Activated CD4-positive, alpha-beta T cell treated with anti-CD3 and anti-CD28 coated beads, Interleukin-2, amount 50 U/mL, for 4 hours (primary cell): ENCODE data around the gene ZDHHC13.
"Not testable (repeated sequence)": the region's sequence is repeated elsewhere in the genome, so short reads cannot be mapped to it uniquely, and the experiment has no call there.

Source experiments
- DNase-seq, 2 experiments: peaks; one replicate each; pipeline ENCODE4 v3.0.0-alpha.2; 2020

ZDHHC13 gene

GRCh38 chr11:19101796-19102520, 15.0 kb upstream of the ZDHHC13 start:
- DNase-seq = no peak

DNA sequence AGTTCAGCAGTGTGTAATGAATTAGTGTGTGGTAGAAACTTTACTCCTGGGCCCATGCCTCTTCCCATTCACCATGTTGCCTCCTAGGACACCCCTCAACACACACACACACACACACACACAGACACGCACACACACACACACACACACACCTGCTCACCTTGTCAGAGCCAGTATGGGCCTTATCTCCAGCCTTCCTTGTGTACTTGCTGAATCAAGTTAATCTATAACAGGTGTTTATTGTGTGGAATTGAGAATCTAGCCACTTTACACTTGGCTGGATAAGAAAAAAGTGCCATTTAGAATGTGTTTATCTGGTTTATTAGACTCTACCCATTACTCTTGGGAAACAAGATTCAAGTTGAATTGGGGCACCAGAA, 14.5 kb upstream of the ZDHHC13 start:
- DNase-seq = no peak

- no peak for DNase-seq
Measured at GRCh38 chr11:19105011-19105410, 12.0 kb upstream of the ZDHHC13 start.

DNA sequence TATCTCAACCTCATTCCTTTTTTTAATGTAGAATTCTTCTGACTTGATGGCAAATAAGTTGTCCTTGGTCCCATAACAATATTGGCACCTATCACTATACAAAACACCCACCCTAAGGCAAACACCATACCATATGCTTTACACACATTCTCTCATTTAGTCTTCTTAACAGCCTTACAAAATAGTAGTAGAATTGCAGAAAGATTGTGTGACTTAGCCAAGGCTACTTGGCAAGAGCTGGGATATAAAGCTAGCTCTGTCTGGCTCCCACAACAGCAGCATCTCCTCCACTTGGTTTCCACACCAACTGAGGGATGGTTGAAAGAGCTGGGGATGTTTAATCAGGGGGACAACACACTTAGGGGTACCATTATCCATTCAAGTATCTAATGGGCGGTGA, 9.8 kb upstream of the ZDHHC13 start:
- DNase-seq = no peak

GRCh38 chr11:19110295-19110694, 6.7 kb upstream of the ZDHHC13 start:
- no peak for DNase-seq

DNA sequence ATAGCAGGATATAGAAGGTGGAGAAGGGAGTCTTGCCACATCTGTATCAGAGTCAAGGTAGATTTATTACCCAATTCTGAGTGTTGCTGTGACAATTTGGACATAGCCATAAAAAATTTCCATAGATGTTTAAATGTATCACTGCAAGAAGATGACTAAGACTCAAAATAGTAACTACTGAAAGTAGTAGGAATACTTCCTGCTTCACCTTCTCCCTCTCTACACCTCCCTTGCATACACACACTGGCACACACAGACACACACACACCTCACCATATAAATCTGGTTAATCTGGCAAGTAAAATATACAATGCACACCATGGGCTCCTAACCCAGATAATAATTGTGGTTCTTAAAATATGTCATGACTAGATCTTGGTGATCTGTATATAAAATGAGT, 5.2 kb upstream of the ZDHHC13 start:
- no peak for DNase-seq

DNA sequence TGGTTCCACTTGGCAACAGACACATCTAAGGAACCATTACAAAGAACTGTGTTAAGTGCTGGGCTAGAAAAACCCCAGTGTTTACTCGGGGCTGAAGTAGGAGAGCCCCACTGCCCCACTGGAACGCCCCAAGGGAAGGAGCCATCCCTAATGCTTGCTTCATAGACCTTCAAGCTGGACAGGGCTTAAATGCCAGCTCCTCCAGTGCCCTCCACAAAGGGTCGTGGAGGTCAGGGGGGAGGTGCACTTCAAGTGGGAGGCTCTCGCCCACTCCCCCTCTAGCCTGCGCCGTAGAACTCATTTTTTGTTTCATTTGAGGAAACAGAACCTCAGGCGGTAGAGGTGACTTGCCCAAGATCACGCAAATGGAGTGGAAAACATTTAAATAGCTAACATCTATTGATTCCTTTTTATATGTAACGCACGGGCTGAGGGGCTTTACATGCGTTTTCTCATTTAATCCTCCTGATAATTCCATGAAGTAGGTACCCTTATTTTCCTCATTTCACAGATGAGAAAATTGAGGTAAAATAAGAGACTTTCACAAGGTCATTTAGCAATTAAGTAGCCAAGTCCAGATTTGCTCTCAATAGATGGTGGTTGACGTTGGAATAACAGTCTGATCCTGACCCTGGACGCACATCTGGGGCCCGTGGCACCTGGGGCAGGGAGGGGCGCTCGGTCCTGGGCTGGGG, 545 bp upstream of the ZDHHC13 start:
- DNase-seq = no peak

GRCh38 chr11:19117760-19118097, 761 bp downstream of the ZDHHC13 start:
- DNase-seq = no peak

GRCh38 chr11:19121646-19122045, 4.7 kb downstream of the ZDHHC13 start:
- DNase-seq = no peak

DNA sequence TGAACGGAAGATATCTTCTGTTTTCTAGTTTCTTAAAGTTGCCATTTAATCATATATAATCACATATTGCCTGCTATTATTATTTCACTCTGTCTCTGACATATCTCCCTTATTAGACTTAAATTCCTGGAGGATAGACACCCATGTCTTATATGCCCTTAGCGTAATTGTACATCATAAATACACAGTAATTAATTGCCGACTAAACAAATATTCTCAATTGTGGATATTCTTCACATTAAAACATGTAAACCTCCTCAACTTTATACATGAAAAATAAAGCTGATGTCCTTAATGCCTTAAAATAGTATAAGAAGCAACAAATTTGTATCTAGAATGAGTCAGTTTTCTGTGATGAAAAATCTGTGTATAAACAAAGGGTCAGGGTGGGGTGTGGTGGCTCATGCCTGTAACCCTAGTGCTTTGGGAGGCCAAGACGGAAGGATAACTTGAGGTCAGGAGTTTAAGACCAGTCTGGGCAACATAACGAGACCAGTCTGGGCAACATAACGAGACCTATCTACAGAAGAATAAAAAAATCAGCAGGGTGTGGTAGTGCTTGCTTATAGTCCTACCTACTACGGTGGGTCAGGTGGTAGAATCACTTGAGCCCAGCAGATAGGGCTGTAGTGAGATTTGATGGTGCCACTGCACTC, 6.1 kb downstream of the ZDHHC13 start:
- DNase-seq = no peak

GRCh38 chr11:19126562-19127325, 9.8 kb downstream of the ZDHHC13 start:
- DNase-seq = not testable (repeated sequence)

DNA sequence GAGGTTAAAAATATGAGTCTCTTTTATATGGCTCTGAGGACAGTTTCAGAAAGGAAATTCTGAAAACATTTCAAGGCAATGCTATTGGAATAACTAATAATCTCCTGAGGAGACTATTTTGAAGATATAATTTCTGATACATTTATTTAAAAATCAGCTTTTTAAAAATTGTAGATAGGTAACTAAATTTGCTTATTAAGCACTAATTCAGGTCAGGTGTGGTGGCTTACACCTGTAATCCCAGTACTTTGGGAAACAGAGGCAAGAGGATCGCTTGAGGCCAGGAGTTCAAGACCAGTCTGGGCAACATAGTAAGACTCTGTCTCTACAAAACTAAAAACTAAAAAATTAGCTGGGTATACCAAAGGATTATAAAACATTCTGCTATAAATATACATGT, 17.0 kb downstream of the ZDHHC13 start:
- no peak for DNase-seq

- DNase-seq = not testable (repeated sequence)
Measured at GRCh38 chr11:19136884-19137283, 19.9 kb downstream of the ZDHHC13 start.

DNA sequence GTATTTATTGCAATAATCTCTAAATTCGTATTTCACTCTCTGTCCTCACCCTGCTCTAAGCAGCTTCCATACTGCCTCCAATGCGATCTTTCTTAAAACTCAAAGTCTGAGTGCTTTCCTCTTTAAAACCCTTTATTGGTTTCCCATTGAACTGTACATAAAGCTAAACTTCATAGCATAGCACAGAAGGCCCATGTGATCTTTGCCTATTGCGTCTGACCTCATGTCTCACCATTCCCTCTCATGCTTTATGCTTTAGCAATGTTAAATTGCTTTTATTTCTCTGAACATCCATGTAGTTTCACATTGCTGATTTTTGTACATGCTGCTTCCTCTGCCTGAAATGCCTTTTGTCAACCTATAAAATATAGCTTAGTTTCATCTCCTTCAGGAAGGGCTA, 28.4 kb downstream of the ZDHHC13 start:
- DNase-seq = no peak

DNA sequence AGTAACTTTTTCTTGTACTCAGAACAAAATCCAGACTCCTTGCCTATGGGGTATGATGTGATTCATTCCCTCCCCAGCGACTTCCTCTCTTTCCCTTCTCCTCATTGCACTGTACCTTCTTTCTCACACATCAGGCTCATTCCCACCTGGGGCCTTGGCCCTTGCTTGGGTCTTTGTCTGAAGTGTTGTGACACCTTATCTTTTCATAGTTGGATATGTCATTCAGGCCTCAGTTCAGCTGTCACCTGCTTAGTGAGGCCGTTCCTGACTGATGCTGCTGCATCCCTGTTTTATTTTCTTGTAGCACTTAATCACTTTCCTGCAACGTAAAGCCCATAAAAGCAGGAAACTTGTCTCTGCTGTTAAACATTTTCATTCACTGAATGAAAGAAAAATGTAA, 39.9 kb downstream of the ZDHHC13 start:
- DNase-seq = no peak

- DNase-seq = no peak
Measured at GRCh38 chr11:19160847-19161246, 43.9 kb downstream of the ZDHHC13 start.

DNA sequence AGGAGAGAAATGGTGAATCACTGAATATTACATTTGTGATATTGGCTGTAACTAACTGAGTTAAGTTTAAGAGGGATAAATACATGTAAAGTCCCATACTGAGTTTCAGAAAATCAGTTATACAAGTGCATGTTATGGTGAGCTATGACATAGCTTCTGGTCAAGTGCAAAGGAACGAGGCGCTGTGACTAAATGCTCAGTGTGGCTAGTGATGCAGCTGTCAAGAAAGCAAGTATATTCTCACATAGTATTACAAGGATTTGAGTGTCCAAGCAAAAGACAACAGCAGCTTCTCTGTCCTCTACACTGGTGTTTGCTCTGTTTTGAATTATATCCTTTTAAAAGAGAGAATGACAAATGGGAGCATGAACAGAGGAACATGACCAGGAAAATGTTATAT, 44.7 kb downstream of the ZDHHC13 start:
- no peak for DNase-seq

DNA sequence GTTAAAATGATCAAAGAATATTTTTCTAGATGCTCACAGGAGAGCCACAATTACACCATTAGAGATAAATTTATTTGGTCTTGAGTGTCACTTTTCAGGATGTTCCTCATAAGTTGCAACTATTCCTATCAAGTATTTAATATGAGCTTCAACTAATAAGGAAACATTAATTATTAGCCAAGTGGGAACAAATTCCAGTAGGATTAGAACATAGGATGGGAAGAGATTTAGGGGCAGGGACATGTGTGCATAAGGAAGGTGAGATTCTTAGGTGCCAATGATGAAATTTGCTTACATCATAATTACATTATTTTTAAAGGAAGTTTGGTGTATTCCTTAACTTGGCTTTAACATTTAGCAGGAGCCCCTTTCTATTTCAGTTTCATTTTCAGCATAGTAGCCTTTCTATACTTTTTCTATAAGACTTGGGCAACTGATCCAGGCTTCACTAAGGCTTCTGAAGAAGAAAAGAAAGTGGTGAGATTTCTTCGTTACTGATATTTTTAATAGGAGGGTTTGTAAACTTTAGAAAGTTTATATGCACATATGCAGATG, 46.1 kb downstream of the ZDHHC13 start:
- no peak for DNase-seq

- DNase-seq = no peak
Measured at GRCh38 chr11:19163617-19164016, 46.6 kb downstream of the ZDHHC13 start.

DNA sequence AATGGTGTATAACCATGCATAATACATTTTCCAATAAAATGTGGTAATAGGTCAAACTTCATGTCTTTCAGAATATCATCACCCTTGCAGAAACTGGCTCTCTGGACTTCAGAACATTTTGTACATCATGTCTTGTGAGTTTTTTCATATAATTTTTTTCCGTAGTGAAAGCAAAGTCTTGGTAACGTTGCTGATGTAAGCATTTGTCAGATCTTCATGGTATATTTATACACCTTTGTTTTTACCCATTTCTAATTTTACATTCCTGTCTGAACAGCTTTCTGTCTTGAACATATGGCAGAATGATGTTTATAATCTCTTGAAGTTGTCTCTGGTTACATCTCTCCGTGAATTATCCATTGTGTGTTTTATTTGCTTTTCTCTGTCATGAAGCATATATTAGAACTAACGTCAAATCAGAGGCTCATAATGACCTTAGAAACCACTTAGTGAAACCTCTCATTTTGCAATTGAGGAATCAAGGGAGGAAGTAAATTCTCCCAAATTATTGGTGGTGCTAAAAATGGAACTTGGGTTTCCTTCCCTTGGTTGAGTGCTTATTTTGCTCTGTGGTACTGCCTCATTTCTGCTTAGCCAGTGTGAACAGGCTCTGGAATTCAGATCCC, 47.4 kb downstream of the ZDHHC13 start:
- no peak for DNase-seq

- DNase-seq = no peak
Measured at GRCh38 chr11:19164881-19165280, 47.9 kb downstream of the ZDHHC13 start.

DNA sequence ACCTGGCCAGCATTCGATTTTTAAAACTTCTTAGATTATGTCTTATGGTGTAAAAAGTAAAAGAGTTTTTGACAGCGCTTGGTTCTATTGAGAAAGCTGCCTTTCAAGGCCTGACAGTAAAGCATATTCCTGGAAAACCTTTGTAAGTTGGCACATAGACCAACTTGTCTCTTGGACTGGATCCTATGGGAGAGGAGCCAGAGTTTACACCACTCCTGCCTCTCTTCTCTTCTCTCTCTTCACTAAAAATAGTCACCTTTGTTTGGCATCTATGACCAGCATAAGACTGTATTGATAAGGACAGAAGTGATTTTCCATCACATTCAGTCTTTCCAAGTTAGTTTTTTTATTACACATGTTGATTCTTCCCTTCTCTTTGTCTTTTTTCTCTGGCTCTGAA, 51.1 kb downstream of the ZDHHC13 start:
- DNase-seq = no peak
